PC-3 (cell line): Measurements from ENCODE around the gene ADAMTSL2.

Experiments
- EZH2 ChIP-seq: fragments of 300-600 bp; sonication (generic); IDR thresholded peaks from one replicate; pipeline ENCODE4 v1.6.1; 2017; ENCODE audit warnings: antibody characterized with exemption, mild to moderate bottlenecking, low read length; ENCODE audit not compliant: unreplicated experiment
- EZH2phosphoT487 ChIP-seq: fragments of 300-600 bp; sonication (generic); IDR thresholded peaks from 2 replicates; pipeline ENCODE4 v1.6.1; 2018; ENCODE audit warnings: mild to moderate bottlenecking, antibody characterized with exemption, low read length, borderline replicate concordance

- TF ChIP-seq EZH2, result no peak
- no peak for TF ChIP-seq EZH2phosphoT487
These were observed 7.7 kb upstream of the ADAMTSL2 start for GRCh38 chr9:133526721-133527321.
